H1 (cell line): ENCODE results near the gene EPM2A. TPM values are rescaled to one million over a fixed set of nuclear protein-coding genes. Genes with fewer than 3 reads are reported as not detected.

ENCODE experiments used
- CTCF ChIA-PET: fragments of 300-600 bp; sonication (Branson Sonifier 250); formaldehyde crosslinking; loops from one replicate; lab custom pipeline; 2021; ENCODE audit not compliant: partially characterized antibody; lab: Charles Lee
- POLR2A ChIA-PET: fragments of 300-600 bp; sonication (Branson Sonifier 250); formaldehyde crosslinking; loops from one replicate; lab custom pipeline; 2021; ENCODE audit warnings: inconsistent platforms; ENCODE audit not compliant: partially characterized antibody; lab: Charles Lee
- DNase-seq, 2 experiments: peaks; one replicate each; pipeline versions ENCODE4 v3.0.0 to v3.0.0-alpha.2; 2010 to 2022; ENCODE audit warnings: low spot score in 2 of 2, low read depth in 1 of 2, mixed read lengths in 1 of 2
- FAIRE-seq: peaks from 2 replicates; lab custom pipeline; 2011; peaks lifted over from hg19 to GRCh38; lab: Jason Lieb, UNC
- H2AFZ ChIP-seq: 2 replicates; pipeline ENCODE4 v1.8.1; 2012; ENCODE audit warnings: low read length, inconsistent platforms
- H2AK5ac ChIP-seq: 2 replicates; pipeline ENCODE4 v1.6.1; 2013; ENCODE audit warnings: low read depth, low read length
- H2BK120ac ChIP-seq: replicated peaks from 2 replicates; pipeline ENCODE3; 2013; ENCODE audit warnings: low read depth, low read length, inconsistent platforms
- H2BK12ac ChIP-seq: 2 replicates; pipeline ENCODE4 v1.6.1; 2013; ENCODE audit warnings: low read depth, low read length
- H2BK15ac ChIP-seq: 2 replicates; pipeline ENCODE4 v1.6.1; 2013; ENCODE audit warnings: low read length
- H2BK20ac ChIP-seq: 2 replicates; pipeline ENCODE4 v1.6.1; 2013; ENCODE audit warnings: low read length
- H2BK5ac ChIP-seq: 2 replicates; pipeline ENCODE4 v1.6.1; 2013; ENCODE audit warnings: low read depth, low read length
- H3K14ac ChIP-seq: 2 replicates; pipeline ENCODE4 v1.6.1; 2013; ENCODE audit warnings: inconsistent platforms; ENCODE audit not compliant: insufficient read length
- H3K18ac ChIP-seq: 2 replicates; pipeline ENCODE4 v1.6.1; 2013; ENCODE audit warnings: low read length; ENCODE audit errors: extremely low read depth
- H3K23ac ChIP-seq: 2 replicates; pipeline ENCODE4 v1.6.1; 2013; ENCODE audit warnings: inconsistent platforms; ENCODE audit not compliant: insufficient read length
- H3K23me2 ChIP-seq: 2 replicates; pipeline ENCODE4 v1.6.1; 2013; ENCODE audit warnings: low read depth, low read length
- H3K27ac ChIP-seq: 2 replicates; pipeline ENCODE4 v1.6.1; 2011; ENCODE audit warnings: low read depth, low read length, inconsistent platforms
- H3K27me3 ChIP-seq, 4 experiments: replicated peaks in 1 of 4; 1 replicate in 1 of 4; 2 replicates in 3 of 4; pipeline versions ENCODE4 v1.6.1 to v1.8.1; 2011 to 2013; ENCODE audit warnings: low read length in 3 of 4, mild to moderate bottlenecking in 3 of 4, inconsistent platforms in 2 of 4, mixed read lengths in 2 of 4, moderate library complexity in 1 of 4; ENCODE audit not compliant: control insufficient read depth in 3 of 4, insufficient read depth in 3 of 4; ENCODE audit errors: extremely low read depth in 1 of 4
- H3K36me3 ChIP-seq, 4 experiments: 2 replicates each; pipeline versions ENCODE4 v1.6.1 to v1.8.1; 2011 to 2013; ENCODE audit warnings: mild to moderate bottlenecking in 4 of 4, low read length in 3 of 4, moderate library complexity in 2 of 4, control low read depth in 1 of 4, inconsistent platforms in 1 of 4; ENCODE audit not compliant: insufficient read depth in 4 of 4, control insufficient read depth in 2 of 4
- H3K4ac ChIP-seq: replicated peaks from 2 replicates; pipeline ENCODE3; 2013; ENCODE audit warnings: low read length, low read depth, mixed read lengths, inconsistent platforms; ENCODE audit not compliant: insufficient read length
- H3K4me1 ChIP-seq, 4 experiments: replicated peaks in 1 of 4; 1 replicate in 1 of 4; 2 replicates in 3 of 4; pipeline versions ENCODE4 v1.6.1 to v1.8.1; 2011 to 2013; ENCODE audit warnings: low read length in 3 of 4, inconsistent platforms in 2 of 4, mixed read lengths in 1 of 4; ENCODE audit not compliant: insufficient read depth in 4 of 4, control insufficient read depth in 3 of 4
- H3K4me2 ChIP-seq, 2 experiments: 2 replicates each; pipeline versions ENCODE4 v1.6.1 to v1.8.1; 2011 to 2013; ENCODE audit warnings: low read depth in 2 of 2, low read length in 2 of 2, control low read depth in 1 of 2, inconsistent platforms in 1 of 2, mild to moderate bottlenecking in 1 of 2; ENCODE audit not compliant: insufficient read depth in 1 of 2
- H3K4me3 ChIP-seq, 4 experiments: fragments of 200-600, 300-600 bp in 1 of 4; sonication (generic), shearing (Covaris generic), sonication (Bioruptor Twin) in 1 of 4; 2 replicates each; pipeline versions ENCODE4 v1.5.1 to v1.8.1; 2011 to 2016; ENCODE audit warnings: low read length in 4 of 4, low read depth in 3 of 4, control low read depth in 2 of 4, inconsistent platforms in 2 of 4, mild to moderate bottlenecking in 2 of 4, mixed read lengths in 1 of 4, moderate library complexity in 1 of 4; ENCODE audit not compliant: insufficient read depth in 2 of 4; ENCODE audit errors: extremely low read depth in 1 of 4
- H3K56ac ChIP-seq: replicated peaks from 2 replicates; pipeline ENCODE3; 2013; ENCODE audit warnings: low read depth, mild to moderate bottlenecking, mixed read lengths, low read length, inconsistent platforms; ENCODE audit not compliant: insufficient read length
- H3K79me1 ChIP-seq: 2 replicates; pipeline ENCODE4 v1.6.1; 2013; ENCODE audit warnings: low read depth, low read length, control low read depth
- H3K79me2 ChIP-seq, 2 experiments: 2 replicates each; pipeline versions ENCODE4 v1.6.1 to v1.8.1; 2012 to 2013; ENCODE audit warnings: low read length in 2 of 2, mild to moderate bottlenecking in 2 of 2, inconsistent platforms in 1 of 2; ENCODE audit not compliant: insufficient read depth in 2 of 2, control insufficient read depth in 1 of 2
- H3K9ac ChIP-seq, 4 experiments: replicated peaks in 1 of 4; 1 replicate in 1 of 4; 2 replicates in 3 of 4; pipeline versions ENCODE4 v1.6.1 to v1.8.1; 2011 to 2013; ENCODE audit warnings: low read depth in 3 of 4, low read length in 3 of 4, control low read depth in 2 of 4, mild to moderate bottlenecking in 2 of 4, moderate library complexity in 2 of 4, inconsistent platforms in 1 of 4; ENCODE audit errors: extremely low read depth in 1 of 4
- H3K9me3 ChIP-seq, 2 experiments: 2 replicates each; pipeline versions ENCODE4 v1.6.1 to v1.8.1; 2012 to 2013; ENCODE audit warnings: mild to moderate bottlenecking in 2 of 2, moderate library complexity in 2 of 2, control low read depth in 1 of 2, inconsistent platforms in 1 of 2, low read depth in 1 of 2, low read length in 1 of 2, mixed read lengths in 1 of 2; ENCODE audit not compliant: insufficient read depth in 2 of 2
- H4K20me1 ChIP-seq, 2 experiments: replicated peaks in 1 of 2; 2 replicates each; pipeline versions ENCODE3 to v1.8.1; 2011 to 2013; ENCODE audit warnings: inconsistent platforms in 2 of 2, low read length in 2 of 2, mild to moderate bottlenecking in 1 of 2; ENCODE audit not compliant: insufficient read depth in 2 of 2, control insufficient read depth in 1 of 2
- H4K5ac ChIP-seq: 2 replicates; pipeline ENCODE4 v1.6.1; 2013; ENCODE audit warnings: low read length, low read depth, mixed read lengths, inconsistent platforms; ENCODE audit not compliant: insufficient read length
- H4K8ac ChIP-seq: 2 replicates; pipeline ENCODE4 v1.8.0; 2013; ENCODE audit warnings: mild to moderate bottlenecking, moderate library complexity, low read length, inconsistent platforms; ENCODE audit not compliant: insufficient read depth; ENCODE audit errors: extremely low read depth
- H4K91ac ChIP-seq: replicated peaks from 2 replicates; pipeline ENCODE3; 2013; ENCODE audit warnings: low read length, mixed read lengths, inconsistent platforms; ENCODE audit not compliant: insufficient read length
- CBX5 ChIP-seq: fragments of 300-800, 300-1000 bp; sonication (generic); IDR thresholded peaks from 2 replicates; pipeline ENCODE4 v1.7.1; 2016; ENCODE audit warnings: antibody characterized with exemption, low read length, low read depth
- JUN ChIP-seq: IDR thresholded peaks from 2 replicates; pipeline ENCODE4 v1.6.1; 2011; ENCODE audit warnings: low read depth, mild to moderate bottlenecking, improper control_type of control experiment, low read length
- KDM5A ChIP-seq: fragments of 200-600 bp; IDR thresholded peaks from 2 replicates; pipeline ENCODE4 v1.7.1; 2012; ENCODE audit warnings: mild to moderate bottlenecking, low read length, inconsistent platforms, mixed read lengths
- NRF1 ChIP-seq: IDR thresholded peaks from 2 replicates; pipeline ENCODE4 v1.6.1; 2011; ENCODE audit warnings: mild to moderate bottlenecking, low read depth, low read length, improper control_type of control experiment
- POLR2A ChIP-seq, 2 experiments: IDR thresholded peaks; 1 replicate in 1 of 2; 2 replicates in 1 of 2; pipeline ENCODE4 v1.6.1; 2011; ENCODE audit warnings: low read depth in 2 of 2, low read length in 2 of 2, mild to moderate bottlenecking in 2 of 2; ENCODE audit errors: control extremely low read depth in 1 of 2
- RAD21 ChIP-seq, 2 experiments: IDR thresholded peaks in 1 of 2; conservative IDR thresholded peaks in 1 of 2; 2 replicates each; pipeline ENCODE4 v1.6.1; 2011; ENCODE audit warnings: low read depth in 2 of 2, low read length in 2 of 2, improper control_type of control experiment in 1 of 2, inconsistent platforms in 1 of 2, mild to moderate bottlenecking in 1 of 2, moderate library complexity in 1 of 2
- SP1 ChIP-seq: IDR thresholded peaks from 2 replicates; pipeline ENCODE4 v1.6.1; 2011; ENCODE audit warnings: low read depth, low read length
- TEAD4 ChIP-seq: IDR thresholded peaks from 2 replicates; pipeline ENCODE4 v1.6.1; 2012; ENCODE audit warnings: low read depth, low read length, inconsistent platforms, mixed read lengths
- WGBS, 2 experiments: shearing (Covaris generic) in 1 of 2; methylation state at CpG; one replicate each; pipeline versions ENCODE4 v1.1.6 to v1.1.7; 2013 to 2015; ENCODE audit warnings: low lambda C conversion rate in 2 of 2, mixed read lengths in 2 of 2, inconsistent platforms in 1 of 2, low coverage in 1 of 2, missing lambda C conversion rate in 1 of 2; ENCODE audit not compliant: insufficient replicate concordance in 2 of 2, insufficient coverage in 1 of 2, insufficient read length in 1 of 2; ENCODE audit errors: extremely low coverage in 1 of 2, missing lambda C conversion rate in 1 of 2; 5-methylcytosine and 5-hydroxymethylcytosine counted together
- polyA plus RNA-seq, 7 experiments: library from polyadenylated mRNA; depleted of rRNA in 3 of 7; stranded (reverse) in 5 of 7; unstranded in 2 of 7; fragments of >200 nt in 5 of 7; fragments of 200-250 nt in 2 of 7; gene quantifications; 1 replicate in 5 of 7; 2 replicates in 1 of 7; 4 replicates in 1 of 7; pipeline versions ENCODE4 v1.2.1 to v1.2.3, GENCODE V29; 2011 to 2013; ENCODE audit warnings: missing spikeins in 2 of 7, mixed read lengths in 2 of 7
- total RNA-seq: library from RNA; stranded (reverse); fragmentation: NEBNext Ultra II Directional; extraction: Animal tissue kit (Norgen Biotek cat#: 25700); gene quantifications from 2 replicates; pipeline ENCODE4 v1.2.1, GENCODE V29; 2021
- TF ChIP-seq, protein P1 (sequence below): IDR thresholded peaks from 2 replicates; pipeline ENCODE4 v1.6.1; 2011; ENCODE audit warnings: low read depth, mild to moderate bottlenecking, low read length; ENCODE audit not compliant: insufficient read depth
- TF ChIP-seq, protein P2 (sequence below): IDR thresholded peaks from 2 replicates; pipeline ENCODE4 v1.6.1; 2011; ENCODE audit warnings: low read length, improper control_type of control experiment
- TF ChIP-seq, protein P3 (sequence below): IDR thresholded peaks from 2 replicates; pipeline ENCODE4 v1.6.1; 2012; ENCODE audit warnings: low read length, inconsistent platforms

EPM2A gene
- total and polyA plus RNA-seq, 2 of the 8 experiments (the other 6 are each of a cell fraction or from before 2014, with no cell fraction given) = 2.3 to 6.2 TPM

DNA sequence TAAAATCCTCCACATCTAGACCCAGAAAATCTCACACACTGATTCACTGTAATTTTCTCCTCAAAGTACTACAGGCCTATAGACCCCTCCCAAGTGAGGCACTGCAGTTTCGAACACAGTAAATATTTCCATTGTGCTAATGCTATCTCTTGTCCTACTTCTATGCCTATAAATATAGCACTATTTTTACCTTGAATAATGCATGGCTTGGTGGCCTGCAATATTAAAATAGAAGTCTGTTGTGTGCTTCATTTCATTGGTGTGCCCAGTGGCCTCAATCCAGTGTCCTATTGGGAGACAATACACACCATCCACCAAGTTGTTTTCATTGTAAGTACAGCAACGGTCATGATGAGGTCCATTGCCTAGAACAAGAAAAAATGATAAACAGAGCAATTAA, 49.4 kb downstream of the EPM2A start:
- H3K23ac ChIP-seq = no peak overlapping the region
- WGBS, 2 experiments = 90% methylated on average over 2 of the region's 2 CpGs; no CpG with 5 or more reads in 1 of the 2 experiments
- POLR2A ChIA-PET = no interaction called here
- TF ChIP-seq, protein P1, sequence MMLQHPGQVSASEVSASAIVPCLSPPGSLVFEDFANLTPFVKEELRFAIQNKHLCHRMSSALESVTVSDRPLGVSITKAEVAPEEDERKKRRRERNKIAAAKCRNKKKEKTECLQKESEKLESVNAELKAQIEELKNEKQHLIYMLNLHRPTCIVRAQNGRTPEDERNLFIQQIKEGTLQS = no peak
- TF ChIP-seq RAD21 (IDR thresholded peaks at IDR 0.05 in 1 of 2, conservative IDR thresholded peaks at IDR 0.05 in 1 of 2; ENCODE audit: low read depth in 2 of 2, low read length in 2 of 2) = no peak
- no peak for TF ChIP-seq CBX5
- no peak for TF ChIP-seq SP1
- no peak for TF ChIP-seq JUN
- TF ChIP-seq, protein P2, sequence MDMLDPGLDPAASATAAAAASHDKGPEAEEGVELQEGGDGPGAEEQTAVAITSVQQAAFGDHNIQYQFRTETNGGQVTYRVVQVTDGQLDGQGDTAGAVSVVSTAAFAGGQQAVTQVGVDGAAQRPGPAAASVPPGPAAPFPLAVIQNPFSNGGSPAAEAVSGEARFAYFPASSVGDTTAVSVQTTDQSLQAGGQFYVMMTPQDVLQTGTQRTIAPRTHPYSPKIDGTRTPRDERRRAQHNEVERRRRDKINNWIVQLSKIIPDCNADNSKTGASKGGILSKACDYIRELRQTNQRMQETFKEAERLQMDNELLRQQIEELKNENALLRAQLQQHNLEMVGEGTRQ = no peak
- no peak for TF ChIP-seq NRF1
- TF ChIP-seq, protein P3, sequence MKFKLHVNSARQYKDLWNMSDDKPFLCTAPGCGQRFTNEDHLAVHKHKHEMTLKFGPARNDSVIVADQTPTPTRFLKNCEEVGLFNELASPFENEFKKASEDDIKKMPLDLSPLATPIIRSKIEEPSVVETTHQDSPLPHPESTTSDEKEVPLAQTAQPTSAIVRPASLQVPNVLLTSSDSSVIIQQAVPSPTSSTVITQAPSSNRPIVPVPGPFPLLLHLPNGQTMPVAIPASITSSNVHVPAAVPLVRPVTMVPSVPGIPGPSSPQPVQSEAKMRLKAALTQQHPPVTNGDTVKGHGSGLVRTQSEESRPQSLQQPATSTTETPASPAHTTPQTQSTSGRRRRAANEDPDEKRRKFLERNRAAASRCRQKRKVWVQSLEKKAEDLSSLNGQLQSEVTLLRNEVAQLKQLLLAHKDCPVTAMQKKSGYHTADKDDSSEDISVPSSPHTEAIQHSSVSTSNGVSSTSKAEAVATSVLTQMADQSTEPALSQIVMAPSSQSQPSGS = no peak
- no peak for TF ChIP-seq POLR2A (IDR thresholded peaks at IDR 0.05; ENCODE audit: control extremely low read depth in 1 of 2, low read depth in 2 of 2, low read length in 2 of 2)
- no peak for TF ChIP-seq TEAD4
- TF ChIP-seq KDM5A = no peak

More for the DNA sequence above, 49.4 kb downstream of the EPM2A start:
- H3K36me3 ChIP-seq = peaks cover 0 to 6% (median 3%) of the 10 kb centered on the region in 4 experiments; a peak in 3 of 8 replicates
- no peak overlapping the region for H4K8ac ChIP-seq
- no peak overlapping the region for H3K9ac ChIP-seq
- no peak for FAIRE-seq
- H2BK12ac ChIP-seq = no peak overlapping the region
- no peak overlapping the region for H3K27ac ChIP-seq
- peaks cover 8 to 9% of the 10 kb centered on the region in 2 experiments; a peak in 2 of 4 replicates for H3K9me3 ChIP-seq
- no peak overlapping the region for H2AFZ ChIP-seq
- H4K20me1 ChIP-seq = no peaks in the 10 kb centered on the region
- no peak overlapping the region for H2BK15ac ChIP-seq
- DNase-seq = no peak
- H2BK120ac ChIP-seq = no peak overlapping the region
- no peak overlapping the region for H2BK20ac ChIP-seq
- H3K18ac ChIP-seq = no peak overlapping the region
- no peaks in the 10 kb centered on the region for H3K4me1 ChIP-seq
- H3K27me3 ChIP-seq = no peaks in the 10 kb centered on the region
- H2BK5ac ChIP-seq = no peak overlapping the region
- H3K4ac ChIP-seq = no peak overlapping the region
- no peak overlapping the region for H4K5ac ChIP-seq
- H3K56ac ChIP-seq = no peak overlapping the region
- no peak overlapping the region for H3K4me3 ChIP-seq
- CTCF ChIA-PET = interaction anchor here (1.8 kb wide), 1 partner anchor 53 kb away, joined by 7 read pairs; no protein-coding TSS in a partner anchor
- H3K14ac ChIP-seq = no peak overlapping the region
- no peak overlapping the region for H3K4me2 ChIP-seq
- no peaks in the 10 kb centered on the region for H3K23me2 ChIP-seq
- no peaks in the 10 kb centered on the region; the same call in 1 of the 2 replicates for H3K79me1 ChIP-seq
- H2AK5ac ChIP-seq = no peak overlapping the region
- no peaks in the 10 kb centered on the region for H3K79me2 ChIP-seq
- no peak overlapping the region for H4K91ac ChIP-seq
